Activated CD8-positive, alpha-beta memory T cell treated with anti-CD3 and anti-CD28 coated beads, Interleukin-2, amount 50 U/mL, for 1 hour (primary cell): Measurements from ENCODE around the gene HAO2.

Experiments
- DNase-seq: peaks from one replicate; pipeline ENCODE4 v3.0.0-alpha.2; 2020; ENCODE audit errors: extremely low read depth

HAO2 gene

GRCh38 chr1:119380304-119380703, 11.7 kb downstream of the HAO2 start:
- DNase-seq = no peak

- no peak for DNase-seq
Measured at GRCh38 chr1:119380983-119381662, 12.5 kb downstream of the HAO2 start.

GRCh38 chr1:119384591-119384990, 16.0 kb downstream of the HAO2 start:
- DNase-seq = no peak

DNA sequence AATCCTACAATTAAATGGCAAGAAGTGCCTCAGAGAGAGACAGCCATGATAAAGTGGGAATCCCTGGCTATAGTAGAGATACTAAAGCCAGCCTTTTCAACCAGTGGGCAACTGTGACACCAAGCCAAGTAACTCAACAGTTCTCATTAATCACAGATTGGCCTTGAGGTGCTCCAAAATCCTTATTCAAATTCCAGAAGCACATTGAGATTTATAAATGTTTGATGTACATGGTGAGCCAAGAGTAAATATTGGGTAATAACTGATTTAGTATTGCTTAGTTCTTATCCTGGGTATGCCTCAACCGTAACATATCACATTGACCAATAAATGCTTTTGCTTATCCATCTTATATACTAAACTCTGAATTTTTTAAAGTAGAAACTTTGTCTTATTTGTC, 17.1 kb downstream of the HAO2 start:
- no peak for DNase-seq

DNA sequence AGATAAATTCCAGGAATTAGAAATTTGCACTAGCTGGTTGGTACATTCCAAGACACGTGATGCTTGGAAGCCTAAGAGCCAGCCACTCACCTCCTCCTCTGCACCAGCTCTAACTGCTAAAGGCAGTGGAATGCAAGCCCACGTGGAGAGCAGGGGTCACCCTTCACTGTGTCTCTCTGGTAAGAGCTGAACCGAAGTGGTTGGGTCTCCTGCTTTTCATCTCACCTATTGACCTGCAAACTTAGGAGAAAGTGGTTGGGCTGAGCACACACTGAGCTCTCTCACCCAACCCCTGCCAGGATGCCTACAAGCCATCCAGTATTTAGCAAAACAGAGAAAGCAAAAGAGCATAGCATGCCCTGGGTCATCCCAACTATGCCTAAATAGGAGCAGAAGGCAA, 19.3 kb downstream of the HAO2 start:
- no peak for DNase-seq

GRCh38 chr1:119388450-119388849, 19.9 kb downstream of the HAO2 start:
- DNase-seq = no peak

DNA sequence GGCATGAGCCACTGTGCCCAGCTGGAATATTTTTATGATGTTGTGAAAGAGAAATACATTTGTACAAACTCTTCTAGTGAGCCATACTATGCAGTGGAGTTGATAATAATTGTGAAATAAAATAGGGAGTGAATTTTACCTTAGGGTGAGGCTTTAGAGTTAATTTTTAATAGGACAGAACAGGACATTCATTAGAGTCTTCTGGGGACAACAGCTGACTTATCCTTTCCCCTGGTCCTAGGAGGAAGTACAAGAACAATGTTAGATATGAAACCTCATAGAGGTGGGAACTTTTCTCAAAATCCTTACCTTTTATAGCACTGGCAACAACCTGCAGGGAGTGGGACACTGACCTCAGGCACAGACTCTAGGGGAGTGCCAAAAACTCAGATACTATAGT, 21.9 kb downstream of the HAO2 start:
- DNase-seq = no peak

DNA sequence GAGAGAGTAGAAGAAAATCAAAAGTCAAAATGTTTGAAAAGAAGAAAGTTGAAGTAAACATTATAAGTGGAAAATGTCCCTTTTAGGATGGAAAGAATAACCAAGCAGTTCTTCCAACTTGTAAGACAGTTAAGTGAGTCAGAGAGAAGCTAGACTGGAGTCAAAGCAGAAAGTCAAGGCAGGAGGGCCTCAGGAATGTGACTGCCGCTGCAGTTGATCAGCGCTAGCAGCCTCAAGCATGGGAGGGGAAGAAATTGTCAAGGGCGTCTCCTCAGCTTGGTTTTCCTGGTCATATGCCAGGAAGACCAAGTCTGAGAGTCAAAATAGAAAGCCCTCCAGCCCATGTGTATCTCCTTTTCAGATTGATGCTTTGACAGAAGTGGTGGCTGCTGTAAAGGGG, 23.2 kb downstream of the HAO2 start:
- no peak for DNase-seq

DNA sequence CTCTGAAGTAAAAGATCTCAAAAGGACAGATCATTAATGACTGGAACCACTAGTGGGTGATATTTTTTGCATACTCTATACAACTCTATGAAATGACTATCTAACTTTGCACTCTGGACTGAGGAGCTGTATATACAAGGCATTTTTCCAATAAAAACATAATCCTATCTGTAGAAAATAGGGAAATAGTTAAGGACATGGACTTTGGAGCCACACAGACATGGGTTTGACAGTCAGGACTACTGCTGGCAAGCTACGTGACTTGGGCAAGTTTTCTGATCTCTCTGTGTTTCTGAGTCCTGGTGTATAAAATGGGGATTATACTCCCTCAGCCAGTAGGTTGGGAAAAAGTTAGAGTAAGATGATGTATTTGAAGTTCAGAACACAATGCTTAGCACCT, 25.5 kb downstream of the HAO2 start:
- no peak for DNase-seq

DNA sequence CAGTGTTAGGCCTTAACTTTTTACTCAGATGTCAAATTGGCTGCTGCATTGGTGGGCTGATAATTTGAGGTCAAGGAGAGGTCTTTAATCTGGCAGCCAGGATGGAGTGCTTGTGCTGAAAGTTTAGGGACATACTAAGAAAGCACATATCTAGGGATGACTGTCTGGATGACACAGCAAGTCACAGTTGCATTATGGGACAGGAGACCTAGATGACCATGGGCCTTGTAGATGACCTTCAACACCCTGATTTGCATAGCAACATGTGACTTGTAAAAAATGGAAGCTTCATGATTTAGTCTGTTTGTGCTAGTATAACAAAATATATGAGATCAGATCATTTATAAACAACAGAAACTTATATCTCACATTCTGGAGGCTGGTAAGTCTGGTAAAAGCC, 28.4 kb downstream of the HAO2 start:
- no peak for DNase-seq

- no peak for DNase-seq
Measured at GRCh38 chr1:119397986-119398385, 29.4 kb downstream of the HAO2 start.

GRCh38 chr1:119404736-119405135, 36.2 kb downstream of the HAO2 start:
- no peak for DNase-seq

DNA sequence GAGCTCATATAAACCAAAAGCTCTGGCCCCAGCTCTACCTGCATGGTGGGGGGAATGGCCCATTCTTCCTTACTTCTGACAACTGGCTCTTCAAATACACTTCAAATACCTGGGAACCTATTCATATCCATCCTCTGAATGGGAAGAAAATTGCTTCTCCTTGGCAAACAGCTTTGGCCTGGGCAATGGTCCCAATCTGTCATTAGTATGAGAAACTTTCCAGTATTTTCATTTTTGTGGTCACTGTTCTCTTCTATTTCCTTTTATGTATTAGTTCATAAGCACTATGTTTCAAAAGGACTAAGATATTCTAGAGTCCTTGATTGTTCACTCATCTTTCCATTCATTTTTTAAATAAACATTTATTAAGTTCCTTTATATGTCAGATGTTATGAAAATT, 41.1 kb downstream of the HAO2 start:
- DNase-seq = no peak

DNA sequence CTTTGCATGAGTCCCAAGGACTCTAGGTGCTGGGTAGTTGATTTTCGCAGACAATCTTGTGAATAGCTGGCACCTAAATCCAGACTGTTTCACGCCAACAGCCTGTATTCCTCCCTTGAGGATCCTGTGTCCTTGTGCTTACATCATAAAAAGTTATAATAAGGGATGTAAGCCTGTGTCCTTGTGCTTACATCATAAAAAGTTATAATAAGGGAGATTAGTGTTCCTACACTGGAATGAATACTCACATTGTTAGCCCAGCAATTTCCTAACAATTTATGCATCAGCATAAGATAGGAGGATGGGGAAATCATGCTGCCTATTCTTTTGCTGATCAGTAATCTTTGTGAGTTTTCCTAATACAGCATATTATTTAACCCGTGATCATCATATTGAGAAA, 42.4 kb downstream of the HAO2 start:
- DNase-seq = no peak

DNA sequence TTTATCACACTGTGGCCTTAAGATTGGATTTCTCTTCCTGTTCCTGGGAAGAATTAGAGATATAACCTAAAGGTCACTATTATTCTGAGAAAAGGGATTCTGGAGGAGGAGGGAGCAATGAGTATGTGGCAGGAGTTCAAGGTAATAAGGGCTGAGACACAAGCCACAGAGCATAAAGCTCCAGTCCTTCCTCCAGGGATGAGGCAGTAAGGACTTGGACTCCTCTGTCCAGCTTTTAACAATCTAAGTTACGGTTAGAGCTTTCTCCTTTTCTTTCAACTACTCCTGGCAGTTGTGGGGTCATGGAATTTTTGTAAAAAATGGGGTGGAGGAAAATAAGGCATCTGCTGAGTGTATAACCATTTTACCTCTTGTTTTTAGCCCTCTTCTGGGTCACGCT, 46.4 kb downstream of the HAO2 start, which contains the start of gene HSD3B2:
Gene HSD3B2, plus strand, starts transcription at position 201 of the 400 bp plus-strand sequence. CDS start 270 bp downstream, outside the sequence.
- DNase-seq = no peak

GRCh38 chr1:119416006-119416640, 47.5 kb downstream of the HAO2 start:
- DNase-seq = no peak

DNA sequence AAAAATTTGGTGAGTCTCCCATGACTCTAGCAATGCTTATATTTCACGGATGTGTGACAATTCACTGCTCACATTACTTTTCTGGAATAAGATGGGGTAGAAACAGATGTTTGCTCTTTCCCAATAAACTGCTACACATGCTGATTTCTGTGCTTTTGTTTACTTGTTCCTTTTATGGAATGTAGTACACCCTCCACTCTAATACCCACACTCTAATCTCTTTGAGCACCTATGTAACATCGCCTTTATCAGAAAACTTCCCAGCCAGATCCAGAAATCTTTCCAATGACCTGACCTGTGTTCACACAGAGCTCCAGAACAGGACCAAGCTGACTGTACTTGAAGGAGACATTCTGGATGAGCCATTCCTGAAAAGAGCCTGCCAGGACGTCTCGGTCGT, 50.5 kb downstream of the HAO2 start:
- DNase-seq = no peak

DNA sequence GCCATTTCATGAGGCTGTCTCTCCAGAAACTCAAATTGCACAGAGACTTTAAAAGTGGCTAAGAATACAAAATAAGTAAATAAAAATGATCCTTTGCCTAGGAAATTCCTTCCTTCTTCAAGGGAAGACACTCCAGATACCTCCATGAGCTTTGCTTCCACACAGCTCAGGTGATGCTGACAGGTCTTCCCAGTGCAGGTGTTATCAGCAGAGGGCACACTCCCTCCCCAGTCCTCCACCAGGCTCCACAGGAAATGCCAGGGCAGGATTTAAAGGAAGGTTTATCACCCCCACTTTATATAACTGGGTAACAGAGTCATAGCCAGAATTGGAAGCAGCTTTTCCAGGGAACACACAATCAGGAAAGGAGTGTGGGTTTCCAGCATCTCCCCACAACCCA, 52.1 kb downstream of the HAO2 start:
- no peak for DNase-seq

- no peak for DNase-seq
Measured at GRCh38 chr1:119422631-119423030, 54.0 kb downstream of the HAO2 start.

- DNase-seq = no peak
Measured at GRCh38 chr1:119428991-119429390, 60.4 kb downstream of the HAO2 start.

- no peak for DNase-seq
Measured at GRCh38 chr1:119429687-119430086, 61.1 kb downstream of the HAO2 start.

GRCh38 chr1:119430486-119430885, 61.9 kb downstream of the HAO2 start:
- DNase-seq = no peak

DNA sequence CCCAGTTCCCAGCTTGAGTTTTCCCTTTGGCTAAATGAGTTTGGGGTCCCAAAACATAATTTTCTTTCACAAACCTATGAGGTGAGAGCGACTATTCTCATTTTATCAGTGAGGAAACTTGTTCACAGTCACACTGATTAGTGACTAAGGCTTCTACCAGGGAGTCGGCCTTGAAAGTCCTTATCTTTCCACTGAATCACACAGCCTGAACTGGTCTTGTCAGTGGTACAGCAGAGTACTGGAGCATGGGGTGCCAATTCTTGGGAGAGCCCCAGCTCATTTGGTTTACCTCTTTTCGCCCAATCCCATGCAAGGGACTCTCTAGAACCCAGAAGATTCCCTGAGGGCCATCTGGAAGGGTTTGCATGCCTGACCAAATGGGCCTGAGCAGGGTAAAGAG, 63.3 kb downstream of the HAO2 start:
- no peak for DNase-seq

GRCh38 chr1:119435052-119435451, 66.5 kb downstream of the HAO2 start:
- DNase-seq = no peak
